Measurements from ENCODE around the gene TMPRSS12.

GRCh38 chr12:50865266-50865665, 22.5 kb downstream of the TMPRSS12 start:
- TF ChIP-seq POLR2A (IDR thresholded peaks at IDR 0.05; ENCODE audit: insufficient read depth in 1 of 2, low read depth in 2 of 2, low read length in 2 of 2) (no peak), TCF12 (IDR thresholded peaks at IDR 0.05) (no peak), TCF12 (CRISPR knock-in tag; IDR thresholded peaks at IDR 0.05) (no peak), STAT6 (CRISPR knock-in tag; IDR thresholded peaks at IDR 0.05; ENCODE audit: borderline replicate concordance) (no peak), ZFYVE20 (CRISPR knock-in tag; IDR thresholded peaks at IDR 0.05; ENCODE audit: borderline replicate concordance, low read depth) (no peak), ZNF296 (CRISPR knock-in tag; conservative IDR thresholded peaks at IDR 0.05) (no peak)
- TF ChIP-seq, protein P1, sequence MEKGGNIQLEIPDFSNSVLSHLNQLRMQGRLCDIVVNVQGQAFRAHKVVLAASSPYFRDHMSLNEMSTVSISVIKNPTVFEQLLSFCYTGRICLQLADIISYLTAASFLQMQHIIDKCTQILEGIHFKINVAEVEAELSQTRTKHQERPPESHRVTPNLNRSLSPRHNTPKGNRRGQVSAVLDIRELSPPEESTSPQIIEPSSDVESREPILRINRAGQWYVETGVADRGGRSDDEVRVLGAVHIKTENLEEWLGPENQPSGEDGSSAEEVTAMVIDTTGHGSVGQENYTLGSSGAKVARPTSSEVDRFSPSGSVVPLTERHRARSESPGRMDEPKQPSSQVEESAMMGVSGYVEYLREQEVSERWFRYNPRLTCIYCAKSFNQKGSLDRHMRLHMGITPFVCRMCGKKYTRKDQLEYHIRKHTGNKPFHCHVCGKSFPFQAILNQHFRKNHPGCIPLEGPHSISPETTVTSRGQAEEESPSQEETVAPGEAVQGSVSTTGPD (CRISPR knock-in tag; IDR thresholded peaks at IDR 0.05) = no peak
